Measurements from ENCODE around the gene ECHDC1. TPM values are rescaled to one million over a fixed set of nuclear protein-coding genes. Genes with fewer than 3 reads are reported as not detected.

The ECHDC1 gene
- total RNA-seq, 1 experiment from 2014 or later = 60.0 TPM

DNA sequence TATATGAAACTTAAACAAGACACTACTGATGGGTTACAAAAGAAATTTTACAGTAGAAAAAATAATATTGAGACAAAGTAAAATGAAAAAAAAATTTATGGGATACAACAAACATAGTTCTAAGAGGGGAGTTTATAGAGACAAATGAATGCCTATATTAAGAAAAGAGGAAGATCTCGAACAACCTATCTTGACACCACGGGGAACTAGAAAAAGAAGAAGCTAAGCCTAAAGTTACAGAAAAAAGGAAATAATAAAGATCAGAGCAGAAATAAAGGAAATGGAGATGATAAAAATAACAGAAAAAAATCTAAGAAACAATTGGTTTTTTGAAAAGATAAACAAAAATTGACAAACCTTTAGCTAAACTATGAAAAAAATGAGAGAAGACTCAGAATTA, 9.1 kb upstream of the ECHDC1 start (continued):
- TF ChIP-seq, protein P1, sequence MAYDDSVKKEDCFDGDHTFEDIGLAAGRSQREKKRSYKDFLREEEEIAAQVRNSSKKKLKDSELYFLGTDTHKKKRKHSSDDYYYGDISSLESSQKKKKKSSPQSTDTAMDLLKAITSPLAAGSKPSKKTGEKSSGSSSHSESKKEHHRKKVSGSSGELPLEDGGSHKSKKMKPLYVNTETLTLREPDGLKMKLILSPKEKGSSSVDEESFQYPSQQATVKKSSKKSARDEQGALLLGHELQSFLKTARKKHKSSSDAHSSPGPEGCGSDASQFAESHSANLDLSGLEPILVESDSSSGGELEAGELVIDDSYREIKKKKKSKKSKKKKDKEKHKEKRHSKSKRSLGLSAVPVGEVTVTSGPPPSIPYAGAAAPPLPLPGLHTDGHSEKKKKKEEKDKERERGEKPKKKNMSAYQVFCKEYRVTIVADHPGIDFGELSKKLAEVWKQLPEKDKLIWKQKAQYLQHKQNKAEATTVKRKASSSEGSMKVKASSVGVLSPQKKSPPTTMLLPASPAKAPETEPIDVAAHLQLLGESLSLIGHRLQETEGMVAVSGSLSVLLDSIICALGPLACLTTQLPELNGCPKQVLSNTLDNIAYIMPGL (CRISPR knock-in tag; IDR thresholded peaks at IDR 0.05) = no peak

DNA sequence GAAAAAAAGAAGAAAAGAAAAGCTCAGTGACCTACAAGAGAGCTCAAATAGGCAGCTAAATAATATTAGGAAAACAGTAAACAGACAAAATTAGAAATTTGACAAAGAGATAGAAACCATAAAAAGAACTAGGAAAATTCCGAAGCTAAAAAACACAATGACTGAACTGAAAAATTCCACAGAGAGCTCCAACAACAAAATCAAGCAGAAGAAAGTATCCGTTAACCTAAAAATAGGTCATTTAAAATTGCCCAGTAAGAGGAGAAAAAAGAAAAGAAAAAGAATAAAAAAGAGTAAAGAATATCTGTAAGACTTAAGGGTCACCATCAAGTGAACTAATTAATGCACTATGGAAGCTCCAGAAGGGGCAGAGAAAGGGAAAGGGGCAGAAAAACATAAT, 6.6 kb upstream of the ECHDC1 start:
- Mint-ChIP-seq H3K4me3 (no peak overlapping the region), H3K27ac (no peak overlapping the region), H3K9me3 (peaks cover 45% of the 10 kb centered on the region), H3K4me1 (peaks cover 17% of the 10 kb centered on the region), H3K27me3 (ENCODE audit: low read depth) (no peaks in the 10 kb centered on the region), H3K36me3 (peaks cover 34% of the 10 kb centered on the region)
- TF ChIP-seq EMX1 (CRISPR knock-in tag; IDR thresholded peaks at IDR 0.05) (no peak), NR1H2 (CRISPR knock-in tag; IDR thresholded peaks at IDR 0.05) (no peak), ZNF121 (CRISPR knock-in tag; IDR thresholded peaks at IDR 0.05) (no peak), JAZF1 (CRISPR knock-in tag; IDR thresholded peaks at IDR 0.05) (no peak), TP53 (CRISPR knock-in tag; IDR thresholded peaks at IDR 0.05) (no peak), FOXJ3 (CRISPR knock-in tag; IDR thresholded peaks at IDR 0.05; ENCODE audit: borderline replicate concordance) (no peak), ELF4 (CRISPR knock-in tag; IDR thresholded peaks at IDR 0.05; ENCODE audit: low read depth) (no peak), GTF2I (CRISPR knock-in tag; conservative IDR thresholded peaks at IDR 0.05) (no peak), NR2C2 (CRISPR knock-in tag; IDR thresholded peaks at IDR 0.05) (no peak)
- TF ChIP-seq, protein P2, sequence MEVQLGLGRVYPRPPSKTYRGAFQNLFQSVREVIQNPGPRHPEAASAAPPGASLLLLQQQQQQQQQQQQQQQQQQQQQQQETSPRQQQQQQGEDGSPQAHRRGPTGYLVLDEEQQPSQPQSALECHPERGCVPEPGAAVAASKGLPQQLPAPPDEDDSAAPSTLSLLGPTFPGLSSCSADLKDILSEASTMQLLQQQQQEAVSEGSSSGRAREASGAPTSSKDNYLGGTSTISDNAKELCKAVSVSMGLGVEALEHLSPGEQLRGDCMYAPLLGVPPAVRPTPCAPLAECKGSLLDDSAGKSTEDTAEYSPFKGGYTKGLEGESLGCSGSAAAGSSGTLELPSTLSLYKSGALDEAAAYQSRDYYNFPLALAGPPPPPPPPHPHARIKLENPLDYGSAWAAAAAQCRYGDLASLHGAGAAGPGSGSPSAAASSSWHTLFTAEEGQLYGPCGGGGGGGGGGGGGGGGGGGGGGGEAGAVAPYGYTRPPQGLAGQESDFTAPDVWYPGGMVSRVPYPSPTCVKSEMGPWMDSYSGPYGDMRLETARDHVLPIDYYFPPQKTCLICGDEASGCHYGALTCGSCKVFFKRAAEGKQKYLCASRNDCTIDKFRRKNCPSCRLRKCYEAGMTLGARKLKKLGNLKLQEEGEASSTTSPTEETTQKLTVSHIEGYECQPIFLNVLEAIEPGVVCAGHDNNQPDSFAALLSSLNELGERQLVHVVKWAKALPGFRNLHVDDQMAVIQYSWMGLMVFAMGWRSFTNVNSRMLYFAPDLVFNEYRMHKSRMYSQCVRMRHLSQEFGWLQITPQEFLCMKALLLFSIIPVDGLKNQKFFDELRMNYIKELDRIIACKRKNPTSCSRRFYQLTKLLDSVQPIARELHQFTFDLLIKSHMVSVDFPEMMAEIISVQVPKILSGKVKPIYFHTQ (CRISPR knock-in tag; IDR thresholded peaks at IDR 0.05) = no peak
- TF ChIP-seq, protein P3, sequence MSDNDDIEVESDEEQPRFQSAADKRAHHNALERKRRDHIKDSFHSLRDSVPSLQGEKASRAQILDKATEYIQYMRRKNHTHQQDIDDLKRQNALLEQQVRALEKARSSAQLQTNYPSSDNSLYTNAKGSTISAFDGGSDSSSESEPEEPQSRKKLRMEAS (CRISPR knock-in tag; IDR thresholded peaks at IDR 0.05) = no peak
- TF ChIP-seq, protein P4, sequence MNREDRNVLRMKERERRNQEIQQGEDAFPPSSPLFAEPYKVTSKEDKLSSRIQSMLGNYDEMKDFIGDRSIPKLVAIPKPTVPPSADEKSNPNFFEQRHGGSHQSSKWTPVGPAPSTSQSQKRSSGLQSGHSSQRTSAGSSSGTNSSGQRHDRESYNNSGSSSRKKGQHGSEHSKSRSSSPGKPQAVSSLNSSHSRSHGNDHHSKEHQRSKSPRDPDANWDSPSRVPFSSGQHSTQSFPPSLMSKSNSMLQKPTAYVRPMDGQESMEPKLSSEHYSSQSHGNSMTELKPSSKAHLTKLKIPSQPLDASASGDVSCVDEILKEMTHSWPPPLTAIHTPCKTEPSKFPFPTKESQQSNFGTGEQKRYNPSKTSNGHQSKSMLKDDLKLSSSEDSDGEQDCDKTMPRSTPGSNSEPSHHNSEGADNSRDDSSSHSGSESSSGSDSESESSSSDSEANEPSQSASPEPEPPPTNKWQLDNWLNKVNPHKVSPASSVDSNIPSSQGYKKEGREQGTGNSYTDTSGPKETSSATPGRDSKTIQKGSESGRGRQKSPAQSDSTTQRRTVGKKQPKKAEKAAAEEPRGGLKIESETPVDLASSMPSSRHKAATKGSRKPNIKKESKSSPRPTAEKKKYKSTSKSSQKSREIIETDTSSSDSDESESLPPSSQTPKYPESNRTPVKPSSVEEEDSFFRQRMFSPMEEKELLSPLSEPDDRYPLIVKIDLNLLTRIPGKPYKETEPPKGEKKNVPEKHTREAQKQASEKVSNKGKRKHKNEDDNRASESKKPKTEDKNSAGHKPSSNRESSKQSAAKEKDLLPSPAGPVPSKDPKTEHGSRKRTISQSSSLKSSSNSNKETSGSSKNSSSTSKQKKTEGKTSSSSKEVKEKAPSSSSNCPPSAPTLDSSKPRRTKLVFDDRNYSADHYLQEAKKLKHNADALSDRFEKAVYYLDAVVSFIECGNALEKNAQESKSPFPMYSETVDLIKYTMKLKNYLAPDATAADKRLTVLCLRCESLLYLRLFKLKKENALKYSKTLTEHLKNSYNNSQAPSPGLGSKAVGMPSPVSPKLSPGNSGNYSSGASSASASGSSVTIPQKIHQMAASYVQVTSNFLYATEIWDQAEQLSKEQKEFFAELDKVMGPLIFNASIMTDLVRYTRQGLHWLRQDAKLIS (CRISPR knock-in tag; IDR thresholded peaks at IDR 0.05; ENCODE audit: borderline replicate concordance) = no peak
- TF ChIP-seq, protein P5, sequence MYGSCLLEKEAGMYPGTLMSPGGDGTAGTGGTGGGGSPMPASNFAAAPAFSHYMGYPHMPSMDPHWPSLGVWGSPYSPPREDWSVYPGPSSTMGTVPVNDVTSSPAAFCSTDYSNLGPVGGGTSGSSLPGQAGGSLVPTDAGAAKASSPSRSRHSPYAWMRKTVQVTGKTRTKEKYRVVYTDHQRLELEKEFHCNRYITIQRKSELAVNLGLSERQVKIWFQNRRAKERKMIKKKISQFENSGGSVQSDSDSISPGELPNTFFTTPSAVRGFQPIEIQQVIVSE (CRISPR knock-in tag; IDR thresholded peaks at IDR 0.05; ENCODE audit: borderline replicate concordance) = no peak
- TF ChIP-seq, protein P6, sequence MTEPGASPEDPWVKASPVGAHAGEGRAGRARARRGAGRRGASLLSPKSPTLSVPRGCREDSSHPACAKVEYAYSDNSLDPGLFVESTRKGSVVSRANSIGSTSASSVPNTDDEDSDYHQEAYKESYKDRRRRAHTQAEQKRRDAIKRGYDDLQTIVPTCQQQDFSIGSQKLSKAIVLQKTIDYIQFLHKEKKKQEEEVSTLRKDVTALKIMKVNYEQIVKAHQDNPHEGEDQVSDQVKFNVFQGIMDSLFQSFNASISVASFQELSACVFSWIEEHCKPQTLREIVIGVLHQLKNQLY (CRISPR knock-in tag; IDR thresholded peaks at IDR 0.05) = no peak
- no peak for ATAC-seq
- ChIA-PET POLR2A (interaction anchor here (0.5 kb wide), 1 partner anchor 26 kb away, joined by 3 read pairs; no protein-coding TSS in a partner anchor), CTCF (interaction anchor here (0.6 to 1.2 kb wide), 2 partner anchors 166 to 706 kb away, joined by 3 to 4 read pairs; no protein-coding TSS in a partner anchor)
- no peak for DNase-seq (ENCODE audit: low spot score)
